Neural cell (in vitro differentiated cells): Measurements from ENCODE around the gene UBN1. TPM values are rescaled to one million over a fixed set of nuclear protein-coding genes. Genes with fewer than 3 reads are reported as not detected.

ENCODE experiments used
- H2AFZ ChIP-seq: fragments of 200-600, 300-800 bp; sonication (generic), shearing (Covaris generic); 2 replicates; pipeline ENCODE4 v1.6.0; 2014; ENCODE audit warnings: low read depth, mild to moderate bottlenecking, antibody characterized with exemption, low read length, moderate library complexity
- H3F3A ChIP-seq: fragments of 200-600 bp; shearing (Covaris generic); 2 replicates; pipeline ENCODE4 v1.6.1; 2016; ENCODE audit warnings: mild to moderate bottlenecking, moderate library complexity, mixed read lengths, antibody characterized with exemption, low read length; ENCODE audit not compliant: insufficient read depth, poor library complexity, severe bottlenecking
- H3K27ac ChIP-seq: fragments of 200-600, 300-800 bp; sonication (generic), shearing (Covaris generic); 2 replicates; pipeline ENCODE4 v1.5.1; 2014; ENCODE audit warnings: mild to moderate bottlenecking, low read length, moderate library complexity
- H3K27me3 ChIP-seq: fragments of 300-800, 200-600 bp; sonication (generic), shearing (Covaris generic); 2 replicates; pipeline ENCODE4 v1.6.0; 2014; ENCODE audit warnings: mild to moderate bottlenecking, low read depth, low read length, moderate library complexity; ENCODE audit not compliant: insufficient read depth
- H3K36me3 ChIP-seq: fragments of 300-800, 200-600 bp; sonication (generic), shearing (Covaris generic); 2 replicates; pipeline ENCODE4 v1.5.1; 2014; ENCODE audit warnings: mild to moderate bottlenecking, antibody characterized with exemption, low read length, moderate library complexity; ENCODE audit not compliant: insufficient read depth
- H3K4me2 ChIP-seq: fragments of 300-800, 200-600 bp; sonication (generic), shearing (Covaris generic); 2 replicates; pipeline ENCODE4 v1.6.0; 2014; ENCODE audit warnings: mild to moderate bottlenecking, low read length
- H3K4me3 ChIP-seq: fragments of 300-800, 200-600 bp; sonication (generic), shearing (Covaris generic); 2 replicates; pipeline ENCODE4 v1.5.1; 2014; ENCODE audit warnings: mild to moderate bottlenecking, low read length, moderate library complexity
- H3K79me2 ChIP-seq: fragments of 200-600 bp; shearing (Covaris generic); replicated peaks from 2 replicates; pipeline ENCODE4 v1.6.0; 2014; ENCODE audit warnings: mild to moderate bottlenecking, low read length, moderate library complexity; ENCODE audit not compliant: insufficient read depth
- H3K9ac ChIP-seq: fragments of 300-800, 200-600 bp; sonication (generic), shearing (Covaris generic); 2 replicates; pipeline ENCODE4 v1.6.1; 2016; ENCODE audit warnings: mild to moderate bottlenecking, low read length, mixed read lengths
- H3K9me2 ChIP-seq: fragments of 200-600 bp; shearing (Covaris generic); 2 replicates; pipeline ENCODE4 v1.6.1; 2016; ENCODE audit warnings: mild to moderate bottlenecking, low read length, mixed read lengths; ENCODE audit not compliant: insufficient read depth
- H3K9me3 ChIP-seq: fragments of 200-600, 300-800 bp; sonication (generic), shearing (Covaris generic); 2 replicates; pipeline ENCODE4 v1.6.1; 2016; ENCODE audit warnings: mild to moderate bottlenecking, mixed run types, low read length, moderate library complexity, mixed read lengths
- H4K20me1 ChIP-seq: fragments of 200-600 bp; shearing (Covaris generic); 2 replicates; pipeline ENCODE4 v1.6.1; 2016; ENCODE audit warnings: mild to moderate bottlenecking, mixed run types; ENCODE audit not compliant: insufficient read depth
- EP300 ChIP-seq: fragments of 450-650 bp; conservative IDR thresholded peaks from 2 replicates; pipeline ENCODE4 v1.6.1; 2014; ENCODE audit warnings: antibody characterized with exemption, mild to moderate bottlenecking, moderate library complexity; ENCODE audit not compliant: poor library complexity, severe bottlenecking
- EZH2 ChIP-seq: fragments of 200-600, 300-800 bp; shearing (Covaris generic), sonication (generic); IDR thresholded peaks from 2 replicates; pipeline ENCODE4 v1.6.1; 2014; ENCODE audit warnings: antibody characterized with exemption, low read length, borderline replicate concordance, mild to moderate bottlenecking; ENCODE audit not compliant: insufficient read depth, poor library complexity, severe bottlenecking
- MXI1 ChIP-seq: fragments of 450-650 bp; conservative IDR thresholded peaks from 2 replicates; pipeline ENCODE4 v1.6.1; 2014; ENCODE audit warnings: antibody characterized with exemption, mild to moderate bottlenecking; ENCODE audit not compliant: poor library complexity, severe bottlenecking
- POLR2AphosphoS5 ChIP-seq: IDR thresholded peaks from 2 replicates; pipeline ENCODE4 v1.6.1; 2012
- RAD21 ChIP-seq: fragments of 450-650 bp; conservative IDR thresholded peaks from 2 replicates; pipeline ENCODE4 v1.6.1; 2014; ENCODE audit warnings: antibody characterized with exemption, mild to moderate bottlenecking, moderate library complexity
- SMC3 ChIP-seq: fragments of 450-650 bp; conservative IDR thresholded peaks from 2 replicates; pipeline ENCODE4 v1.6.1; 2014; ENCODE audit warnings: antibody characterized with exemption, mild to moderate bottlenecking, moderate library complexity; ENCODE audit not compliant: poor library complexity
- TAF1 ChIP-seq: IDR thresholded peaks from 2 replicates; pipeline ENCODE4 v1.6.1; 2012; ENCODE audit warnings: low read depth
- polyA plus RNA-seq: library from polyadenylated mRNA; depleted of rRNA; stranded (reverse); fragments of >200 nt; gene quantifications from 2 replicates; pipeline ENCODE4 v1.2.3, GENCODE V29; 2014
- TF ChIP-seq, protein P1 (sequence below): IDR thresholded peaks from 2 replicates; pipeline ENCODE4 v1.6.1; 2012; ENCODE audit warnings: borderline replicate concordance
- TF ChIP-seq, protein P2 (sequence below): fragments of 450-650 bp; IDR thresholded peaks from 2 replicates; pipeline ENCODE4 v1.5.1; 2014; ENCODE audit warnings: antibody characterized with exemption, mild to moderate bottlenecking, moderate library complexity; ENCODE audit not compliant: poor library complexity, severe bottlenecking

UBN1 gene
- polyA plus RNA-seq, 1 donor from 2014 or later, result 17.1 TPM

DNA sequence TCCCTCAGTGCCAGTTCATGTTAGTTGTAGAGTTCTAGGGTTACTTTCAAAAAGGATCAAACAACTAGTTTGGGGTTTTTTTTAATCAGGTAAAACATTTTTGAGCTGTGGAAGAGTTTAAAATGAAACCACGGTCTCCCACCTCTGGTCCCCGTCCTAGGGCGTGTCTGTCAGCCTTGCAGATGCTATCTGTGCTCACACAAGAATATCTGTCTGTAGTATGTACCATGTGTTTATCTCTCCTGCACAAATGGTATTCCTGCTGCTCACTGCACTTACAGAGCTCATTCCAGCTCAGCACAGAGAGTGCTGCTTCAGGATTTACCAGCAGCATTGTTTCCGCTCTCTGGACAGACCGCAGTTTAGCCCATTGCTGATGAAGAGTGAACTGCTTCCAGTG lies 38.9 kb downstream of the UBN1 start:
- Histone ChIP-seq H4K20me1 (no peaks in the 10 kb centered on the region), H3K36me3 (no peaks in the 10 kb centered on the region)

DNA sequence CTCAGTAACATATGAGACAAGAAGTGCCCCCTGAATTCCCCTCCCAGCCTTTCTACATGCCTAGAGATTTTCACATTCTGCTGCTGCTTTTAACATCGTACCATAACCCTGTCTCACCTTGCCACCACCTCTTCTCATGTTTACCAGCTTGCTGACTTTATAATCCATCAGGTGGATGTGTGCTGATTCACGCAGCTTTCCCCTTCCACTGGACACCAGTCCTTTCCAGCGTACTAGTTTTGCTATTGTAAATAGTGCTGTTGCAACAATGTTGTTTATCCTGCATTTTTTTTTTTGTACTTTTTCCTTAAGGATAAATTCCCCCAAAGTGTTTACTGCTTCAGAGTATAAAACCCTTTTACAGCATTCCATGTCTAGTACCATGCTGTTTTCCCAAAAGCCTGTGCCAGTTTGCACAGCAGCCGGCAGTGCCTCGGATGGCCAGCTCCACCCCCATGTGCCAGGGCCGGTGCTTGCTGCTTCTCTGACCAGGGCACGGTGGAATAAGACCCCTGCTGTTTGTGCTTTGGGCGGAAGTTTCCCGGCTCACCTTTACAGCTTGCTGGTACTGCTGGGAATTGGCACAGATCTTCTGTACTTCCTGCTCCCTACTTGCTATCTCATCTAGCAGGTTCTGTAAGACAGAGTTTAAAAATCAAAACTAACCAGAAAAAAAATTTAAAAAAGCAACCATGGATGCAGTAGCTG lies 41.3 kb downstream of the UBN1 start:
- H3F3A ChIP-seq, result no peaks in the 10 kb centered on the region
- TF ChIP-seq POLR2AphosphoS5 (no peak), RAD21 (no peak), EZH2 (no peak), EP300 (no peak), TAF1 (no peak), SMC3 (no peak), MXI1 (no peak)
- TF ChIP-seq, protein P1, sequence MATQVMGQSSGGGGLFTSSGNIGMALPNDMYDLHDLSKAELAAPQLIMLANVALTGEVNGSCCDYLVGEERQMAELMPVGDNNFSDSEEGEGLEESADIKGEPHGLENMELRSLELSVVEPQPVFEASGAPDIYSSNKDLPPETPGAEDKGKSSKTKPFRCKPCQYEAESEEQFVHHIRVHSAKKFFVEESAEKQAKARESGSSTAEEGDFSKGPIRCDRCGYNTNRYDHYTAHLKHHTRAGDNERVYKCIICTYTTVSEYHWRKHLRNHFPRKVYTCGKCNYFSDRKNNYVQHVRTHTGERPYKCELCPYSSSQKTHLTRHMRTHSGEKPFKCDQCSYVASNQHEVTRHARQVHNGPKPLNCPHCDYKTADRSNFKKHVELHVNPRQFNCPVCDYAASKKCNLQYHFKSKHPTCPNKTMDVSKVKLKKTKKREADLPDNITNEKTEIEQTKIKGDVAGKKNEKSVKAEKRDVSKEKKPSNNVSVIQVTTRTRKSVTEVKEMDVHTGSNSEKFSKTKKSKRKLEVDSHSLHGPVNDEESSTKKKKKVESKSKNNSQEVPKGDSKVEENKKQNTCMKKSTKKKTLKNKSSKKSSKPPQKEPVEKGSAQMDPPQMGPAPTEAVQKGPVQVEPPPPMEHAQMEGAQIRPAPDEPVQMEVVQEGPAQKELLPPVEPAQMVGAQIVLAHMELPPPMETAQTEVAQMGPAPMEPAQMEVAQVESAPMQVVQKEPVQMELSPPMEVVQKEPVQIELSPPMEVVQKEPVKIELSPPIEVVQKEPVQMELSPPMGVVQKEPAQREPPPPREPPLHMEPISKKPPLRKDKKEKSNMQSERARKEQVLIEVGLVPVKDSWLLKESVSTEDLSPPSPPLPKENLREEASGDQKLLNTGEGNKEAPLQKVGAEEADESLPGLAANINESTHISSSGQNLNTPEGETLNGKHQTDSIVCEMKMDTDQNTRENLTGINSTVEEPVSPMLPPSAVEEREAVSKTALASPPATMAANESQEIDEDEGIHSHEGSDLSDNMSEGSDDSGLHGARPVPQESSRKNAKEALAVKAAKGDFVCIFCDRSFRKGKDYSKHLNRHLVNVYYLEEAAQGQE, result no peak
- TF ChIP-seq, protein P2, sequence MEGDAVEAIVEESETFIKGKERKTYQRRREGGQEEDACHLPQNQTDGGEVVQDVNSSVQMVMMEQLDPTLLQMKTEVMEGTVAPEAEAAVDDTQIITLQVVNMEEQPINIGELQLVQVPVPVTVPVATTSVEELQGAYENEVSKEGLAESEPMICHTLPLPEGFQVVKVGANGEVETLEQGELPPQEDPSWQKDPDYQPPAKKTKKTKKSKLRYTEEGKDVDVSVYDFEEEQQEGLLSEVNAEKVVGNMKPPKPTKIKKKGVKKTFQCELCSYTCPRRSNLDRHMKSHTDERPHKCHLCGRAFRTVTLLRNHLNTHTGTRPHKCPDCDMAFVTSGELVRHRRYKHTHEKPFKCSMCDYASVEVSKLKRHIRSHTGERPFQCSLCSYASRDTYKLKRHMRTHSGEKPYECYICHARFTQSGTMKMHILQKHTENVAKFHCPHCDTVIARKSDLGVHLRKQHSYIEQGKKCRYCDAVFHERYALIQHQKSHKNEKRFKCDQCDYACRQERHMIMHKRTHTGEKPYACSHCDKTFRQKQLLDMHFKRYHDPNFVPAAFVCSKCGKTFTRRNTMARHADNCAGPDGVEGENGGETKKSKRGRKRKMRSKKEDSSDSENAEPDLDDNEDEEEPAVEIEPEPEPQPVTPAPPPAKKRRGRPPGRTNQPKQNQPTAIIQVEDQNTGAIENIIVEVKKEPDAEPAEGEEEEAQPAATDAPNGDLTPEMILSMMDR, result no peak
- H3K79me2 ChIP-seq, result no peaks in the 10 kb centered on the region
- H3K9me3 ChIP-seq, result no peaks in the 10 kb centered on the region
- no peak overlapping the region for H3K4me2 ChIP-seq
- no peaks in the 10 kb centered on the region for H4K20me1 ChIP-seq
- no peak overlapping the region for H3K9ac ChIP-seq
- H3K36me3 ChIP-seq, result no peaks in the 10 kb centered on the region
- no peaks in the 10 kb centered on the region for H3K27me3 ChIP-seq
- no peaks in the 10 kb centered on the region for H3K9me2 ChIP-seq
- no peak overlapping the region for H2AFZ ChIP-seq
- H3K4me3 ChIP-seq, result no peak overlapping the region
- no peak overlapping the region for H3K27ac ChIP-seq

More for the DNA sequence above, 38.9 kb downstream of the UBN1 start:
- TF ChIP-seq MXI1 (no peak), SMC3 (no peak), EZH2 (no peak), RAD21 (no peak), TAF1 (no peak), EP300 (no peak), POLR2AphosphoS5 (no peak)
- TF ChIP-seq, protein P1, result no peak
- TF ChIP-seq, protein P2, result no peak
- Histone ChIP-seq H3K4me2 (no peak overlapping the region), H2AFZ (no peak overlapping the region), H3K9me2 (no peaks in the 10 kb centered on the region), H3K4me3 (no peak overlapping the region), H3F3A (no peaks in the 10 kb centered on the region), H3K27me3 (no peaks in the 10 kb centered on the region), H3K9me3 (no peaks in the 10 kb centered on the region), H3K27ac (no peak overlapping the region), H3K9ac (no peak overlapping the region), H3K79me2 (no peaks in the 10 kb centered on the region)
